ENCODE results near the gene RPGRIP1L.
A peak's percentile ranks its signal among the peaks of the same experiment; 100 is the strongest.

Gene RPGRIP1L

DNA sequence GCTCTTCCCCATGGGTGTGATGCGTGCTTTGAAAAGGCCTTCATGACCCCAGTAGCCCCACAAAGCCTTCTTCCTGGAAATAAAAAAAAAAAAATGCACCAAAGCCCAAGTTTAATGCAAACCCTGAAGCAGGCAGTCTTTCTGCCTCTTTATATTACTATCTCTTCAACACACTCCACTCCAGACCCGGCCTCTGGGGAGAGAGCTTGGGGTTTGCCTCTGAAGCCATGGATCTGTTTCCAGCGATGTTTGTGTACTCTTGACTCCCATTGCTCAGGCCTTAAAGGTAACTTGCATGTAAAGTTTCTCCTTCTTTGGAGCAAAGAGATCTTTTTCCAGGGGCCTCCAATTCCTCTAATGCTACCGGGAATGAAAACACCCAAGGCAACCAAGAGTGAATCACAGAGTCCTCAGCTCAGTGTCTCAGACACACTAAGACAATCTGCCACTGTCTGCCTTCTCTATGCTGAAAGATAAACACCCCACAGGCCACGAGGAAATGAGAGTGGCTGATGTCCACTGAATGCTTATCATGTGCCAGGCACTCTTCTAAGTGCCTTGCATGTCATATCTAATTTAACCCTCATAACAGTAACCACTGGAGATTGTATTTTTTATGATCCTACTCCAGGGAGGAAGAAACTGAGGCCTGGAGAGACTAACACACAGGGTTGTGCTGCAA, 144.2 kb downstream of the RPGRIP1L start:
- DNase-seq (ENCODE audit: low read depth in 3 of 3, low spot score in 1 of 3): no peak

DNA sequence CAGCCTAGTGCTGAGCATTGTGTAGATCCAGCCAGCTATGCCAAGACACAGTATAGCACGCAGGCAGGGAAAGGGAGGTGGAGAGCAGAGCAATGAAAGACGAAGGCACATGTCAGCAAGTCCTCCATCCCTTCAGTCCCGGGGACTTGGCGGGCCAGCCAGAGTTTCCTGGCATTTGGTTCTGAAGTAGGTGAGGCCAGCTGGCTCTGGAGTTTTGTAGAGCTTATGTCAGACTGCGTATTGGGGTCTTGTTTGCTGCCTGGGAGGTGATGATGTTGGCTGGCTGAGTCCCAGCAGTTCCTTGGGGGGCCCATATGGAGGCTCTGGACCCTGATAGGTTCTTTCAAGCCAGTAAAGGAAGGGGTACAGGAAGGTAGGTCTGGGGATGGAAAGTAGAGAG, 144.9 kb downstream of the RPGRIP1L start:
- no peak for DNase-seq (ENCODE audit: low read depth in 3 of 3, low spot score in 1 of 3)

DNA sequence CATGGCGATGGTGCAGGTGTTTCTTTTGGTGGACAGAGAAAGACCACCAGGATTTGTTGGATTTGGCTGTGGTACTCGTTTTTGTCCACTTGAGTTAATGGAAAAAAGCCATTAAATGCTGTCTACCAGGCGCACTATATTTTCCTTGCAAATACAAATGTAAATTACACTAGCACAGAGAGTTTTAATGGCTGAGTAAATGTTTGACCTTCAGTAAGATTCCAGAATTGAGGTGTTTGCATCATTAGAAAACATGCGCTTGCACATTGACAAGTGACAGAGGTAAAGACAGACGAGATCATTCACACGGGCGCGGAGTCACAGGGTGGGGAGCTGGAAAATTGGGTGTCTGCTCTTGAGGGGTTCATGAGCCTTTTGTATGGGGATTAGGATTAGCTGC, 147.1 kb downstream of the RPGRIP1L start:
- DNase-seq (ENCODE audit: low read depth in 3 of 3, low spot score in 1 of 3): no peak

DNA sequence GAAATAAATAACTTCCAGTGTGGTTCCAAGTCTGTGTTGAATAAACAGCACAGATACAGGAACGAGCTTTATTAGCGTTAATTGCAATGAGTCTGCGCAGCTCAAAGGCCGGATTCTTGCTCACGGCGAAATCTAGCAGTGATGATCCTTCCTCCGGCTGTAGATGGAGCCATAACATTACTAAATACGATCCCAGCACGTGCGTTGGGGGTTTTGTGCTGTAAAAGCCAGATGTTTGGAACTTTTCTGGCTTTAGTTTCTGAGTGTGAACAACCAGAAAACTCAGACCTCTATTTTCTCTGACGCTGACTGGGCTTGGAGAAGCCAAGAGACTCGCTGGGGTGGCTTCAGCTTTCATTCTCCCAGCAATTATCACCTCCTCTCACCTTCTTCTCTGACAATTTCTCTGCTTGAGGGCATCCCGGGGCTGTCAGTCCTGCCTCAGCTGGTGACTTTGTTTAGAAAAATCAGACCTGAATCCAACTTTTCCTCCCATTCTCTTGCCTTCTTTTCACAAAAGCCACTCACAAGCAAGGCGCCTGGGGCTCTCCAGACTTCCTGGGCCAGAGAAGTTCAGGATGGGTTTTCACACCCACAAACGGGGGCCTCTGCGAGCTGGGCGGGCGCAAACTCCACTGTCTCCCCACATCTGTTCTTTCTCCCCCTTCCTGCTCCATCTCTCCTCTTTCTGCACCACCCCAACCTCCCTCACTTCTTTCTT, 153.5 kb downstream of the RPGRIP1L start:
- DNase-seq (ENCODE audit: low read depth in 3 of 3, low spot score in 1 of 3): peak; percentile 2 to 28 (median 16)
